HG03342 (cell line): ENCODE measurements around the gene REC114.

ENCODE experiments used
- ATAC-seq: cut with Tn5 transposase; IDR thresholded peaks from one replicate; pipeline ENCODE4 v1.9.1; 2021; ENCODE audit warnings: mild to moderate bottlenecking, moderate library complexity; ENCODE audit not compliant: unreplicated experiment

Gene REC114

GRCh38 chr15:73601451-73602445 lies 158.8 kb downstream of the REC114 start:
- ATAC-seq = no peak

GRCh38 chr15:73602446-73602843 lies 159.5 kb downstream of the REC114 start:
- ATAC-seq = no peak

- no peak for ATAC-seq
Observed at GRCh38 chr15:73602992-73603391, 160.0 kb downstream of the REC114 start.

- ATAC-seq = no peak
Observed at GRCh38 chr15:73604477-73604876, 161.5 kb downstream of the REC114 start.

GRCh38 chr15:73605759-73606436 lies 162.9 kb downstream of the REC114 start:
- ATAC-seq = no peak

GRCh38 chr15:73607405-73607804 lies 164.4 kb downstream of the REC114 start:
- no peak for ATAC-seq

- ATAC-seq = no peak
Observed at GRCh38 chr15:73607843-73608242, 164.9 kb downstream of the REC114 start.

- no peak for ATAC-seq
Observed at GRCh38 chr15:73608475-73608874, 165.5 kb downstream of the REC114 start.

GRCh38 chr15:73608941-73609340 lies 166.0 kb downstream of the REC114 start:
- ATAC-seq = no peak
